Measurements from ENCODE around the gene RNF41.

GRCh38 chr12:56212361-56212760 is 9.4 kb downstream of the RNF41 start:
- TF ChIP-seq CTCF (IDR thresholded peaks at IDR 0.05; ENCODE audit: insufficient read depth, low read length) = no peak
- TF ChIP-seq REST (IDR thresholded peaks at IDR 0.05; ENCODE audit: insufficient replicate concordance, low read depth) = no peak
- TF ChIP-seq POLR2AphosphoS5 (IDR thresholded peaks at IDR 0.05; ENCODE audit: low read depth) = no peak
- no peak for TF ChIP-seq GABPA (IDR thresholded peaks at IDR 0.05; ENCODE audit: low read depth)
